Liver (tissue), 9 donors: ENCODE measurements around the gene ZNF334. TPM values are rescaled to one million over a fixed set of nuclear protein-coding genes. Genes with fewer than 3 reads are reported as not detected.

ENCODE experiments used
- DNase-seq: peaks from one replicate; pipeline ENCODE4 v3.0.0-alpha.2; 2017; ENCODE audit warnings: low spot score
- H3K27ac ChIP-seq, 2 donors: one replicate each; pipeline ENCODE4 v1.7.0; 2013; ENCODE audit warnings: inconsistent platforms in 2 of 2, low read length in 2 of 2, control low read depth in 1 of 2, low read depth in 1 of 2, mild to moderate bottlenecking in 1 of 2
- H3K27me3 ChIP-seq, 4 donors: one replicate each; pipeline versions ENCODE4 v1.6.1 to v1.7.0; 2013; ENCODE audit warnings: low read length in 3 of 4, inconsistent platforms in 1 of 4, mild to moderate bottlenecking in 1 of 4, moderate library complexity in 1 of 4; ENCODE audit not compliant: control insufficient read depth in 4 of 4, insufficient read depth in 4 of 4
- H3K36me3 ChIP-seq, 4 donors: one replicate each; pipeline versions ENCODE4 v1.6.1 to v1.7.0; 2013; ENCODE audit warnings: low read length in 3 of 4, mild to moderate bottlenecking in 3 of 4, low read depth in 1 of 4, moderate library complexity in 1 of 4; ENCODE audit not compliant: control insufficient read depth in 4 of 4, insufficient read depth in 3 of 4
- H3K4me1 ChIP-seq, 4 donors: one replicate each; pipeline versions ENCODE4 v1.6.1 to v1.7.0; 2013; ENCODE audit warnings: low read length in 3 of 4, mild to moderate bottlenecking in 3 of 4, moderate library complexity in 1 of 4; ENCODE audit not compliant: control insufficient read depth in 4 of 4, insufficient read depth in 4 of 4
- H3K4me3 ChIP-seq, 3 donors: one replicate each; pipeline versions ENCODE4 v1.6.1 to v1.7.0; 2013; ENCODE audit warnings: low read length in 3 of 3, control low read depth in 1 of 3, low read depth in 1 of 3, mild to moderate bottlenecking in 1 of 3
- H3K9ac ChIP-seq, 2 donors: one replicate each; pipeline ENCODE4 v1.7.0; 2013; ENCODE audit warnings: low read length in 2 of 2, mild to moderate bottlenecking in 2 of 2, moderate library complexity in 2 of 2, control low read depth in 1 of 2, low read depth in 1 of 2
- H3K9me3 ChIP-seq, 4 donors: one replicate each; pipeline versions ENCODE4 v1.6.1 to v1.7.0; 2013; ENCODE audit warnings: low read length in 3 of 4; ENCODE audit not compliant: control insufficient read depth in 4 of 4
- EGR1 ChIP-seq, 2 donors: IDR thresholded peaks; 2 replicates each; pipeline ENCODE4 v1.6.1; 2016 to 2018; ENCODE audit warnings: antibody characterized with exemption in 2 of 2, low read depth in 2 of 2
- FOXA1 ChIP-seq: IDR thresholded peaks from 2 replicates; pipeline ENCODE4 v1.6.1; 2016; ENCODE audit warnings: antibody characterized with exemption
- FOXA2 ChIP-seq: IDR thresholded peaks from 2 replicates; pipeline ENCODE4 v1.6.1; 2016; ENCODE audit warnings: antibody characterized with exemption
- GABPA ChIP-seq, 2 donors: IDR thresholded peaks in 1 of 2; conservative IDR thresholded peaks in 1 of 2; 2 replicates each; pipeline ENCODE4 v1.6.1; 2016; ENCODE audit warnings: antibody characterized with exemption in 2 of 2, mild to moderate bottlenecking in 1 of 2, moderate library complexity in 1 of 2
- HNF4A ChIP-seq, 2 donors: conservative IDR thresholded peaks; 2 replicates each; pipeline ENCODE4 v1.6.1; 2016; ENCODE audit warnings: antibody characterized with exemption in 2 of 2, mild to moderate bottlenecking in 2 of 2
- HNF4G ChIP-seq: IDR thresholded peaks from 2 replicates; pipeline ENCODE4 v1.6.1; 2016; ENCODE audit warnings: antibody characterized with exemption
- JUND ChIP-seq, 2 donors: IDR thresholded peaks; 2 replicates each; pipeline ENCODE4 v1.6.1; 2016; ENCODE audit warnings: antibody characterized with exemption in 2 of 2
- MAX ChIP-seq: IDR thresholded peaks from 2 replicates; pipeline ENCODE4 v1.6.1; 2016; ENCODE audit warnings: antibody characterized with exemption
- NR2F2 ChIP-seq: IDR thresholded peaks from 2 replicates; pipeline ENCODE4 v1.6.1; 2016; ENCODE audit warnings: antibody characterized with exemption
- RXRA ChIP-seq, 2 donors: IDR thresholded peaks; 2 replicates each; pipeline ENCODE4 v1.6.1; 2017 to 2018; ENCODE audit warnings: antibody characterized with exemption in 2 of 2, mild to moderate bottlenecking in 1 of 2
- SP1 ChIP-seq: IDR thresholded peaks from 2 replicates; pipeline ENCODE4 v1.6.1; 2018; ENCODE audit warnings: antibody characterized with exemption, mild to moderate bottlenecking
- TAF1 ChIP-seq: conservative IDR thresholded peaks from 2 replicates; pipeline ENCODE4 v1.6.1; 2016; ENCODE audit warnings: antibody characterized with exemption, mild to moderate bottlenecking
- YY1 ChIP-seq: IDR thresholded peaks from 2 replicates; pipeline ENCODE4 v1.6.1; 2016; ENCODE audit warnings: antibody characterized with exemption, mild to moderate bottlenecking
- WGBS: extraction: QIAGEN DNeasy Blood & Tissue Kit; methylation state at CpG from one replicate; pipeline ENCODE4 v1.1.7; 2013; 5-methylcytosine and 5-hydroxymethylcytosine counted together
- polyA plus RNA-seq, 2 donors: library from polyadenylated mRNA; stranded (reverse) in 1 of 2; unstranded in 1 of 2; fragments of 200-250 nt in 1 of 2; fragments of >200 nt in 1 of 2; fragmentation: Nextera tagmentation in 1 of 2; extraction: Ambion mirVana in 1 of 2; gene quantifications; one replicate each; pipeline versions ENCODE4 v1.2.1 to v1.2.3, GENCODE V29; 2013 to 2015
- total RNA-seq, 2 donors: library from RNA; depleted of rRNA; stranded (reverse); fragments of >200 nt; gene quantifications; one replicate each; pipeline ENCODE4 v1.2.3, GENCODE V29; 2014
- TF ChIP-seq, protein P1 (sequence below): IDR thresholded peaks from 2 replicates; pipeline ENCODE4 v1.6.1; 2016; ENCODE audit warnings: antibody characterized with exemption
- TF ChIP-seq, protein P2 (sequence below): fragments of 150-350 bp; IDR thresholded peaks from 2 replicates; pipeline ENCODE4 v1.5.1; 2017; ENCODE audit warnings: improper control_type of control experiment, low read depth, low read length; ENCODE audit not compliant: missing input control
- TF ChIP-seq, protein P3 (sequence below): IDR thresholded peaks from 2 replicates; pipeline ENCODE4 v1.6.1; 2016; ENCODE audit warnings: antibody characterized with exemption, mild to moderate bottlenecking
- TF ChIP-seq, protein P4 (sequence below): IDR thresholded peaks from 2 replicates; pipeline ENCODE4 v1.6.1; 2016; ENCODE audit warnings: antibody characterized with exemption
- donor health status: healthy.
- donor health status: healthy.
- donor health status: healthy.
- donor health status: healthy.
- donor health status: healthy.

Gene ZNF334
- total and polyA plus RNA-seq, 4 donors, result 0.65 to 3.3 (median 1.2) TPM

GRCh38 chr20:46541229-46541935 is 28.0 kb upstream of the ZNF334 start:
- H3K4me3 ChIP-seq, result no peak overlapping the region
- H3K4me1 ChIP-seq, result no peaks in the 10 kb centered on the region
- no peaks in the 10 kb centered on the region for H3K27me3 ChIP-seq
- H3K9ac ChIP-seq, result no peak overlapping the region
- no peak for DNase-seq
- no peaks in the 10 kb centered on the region for H3K36me3 ChIP-seq
- no peaks in the 10 kb centered on the region for H3K9me3 ChIP-seq
- no peak for TF ChIP-seq HNF4A (conservative IDR thresholded peaks at IDR 0.05)
- no peak for TF ChIP-seq SP1
- TF ChIP-seq, protein P1, sequence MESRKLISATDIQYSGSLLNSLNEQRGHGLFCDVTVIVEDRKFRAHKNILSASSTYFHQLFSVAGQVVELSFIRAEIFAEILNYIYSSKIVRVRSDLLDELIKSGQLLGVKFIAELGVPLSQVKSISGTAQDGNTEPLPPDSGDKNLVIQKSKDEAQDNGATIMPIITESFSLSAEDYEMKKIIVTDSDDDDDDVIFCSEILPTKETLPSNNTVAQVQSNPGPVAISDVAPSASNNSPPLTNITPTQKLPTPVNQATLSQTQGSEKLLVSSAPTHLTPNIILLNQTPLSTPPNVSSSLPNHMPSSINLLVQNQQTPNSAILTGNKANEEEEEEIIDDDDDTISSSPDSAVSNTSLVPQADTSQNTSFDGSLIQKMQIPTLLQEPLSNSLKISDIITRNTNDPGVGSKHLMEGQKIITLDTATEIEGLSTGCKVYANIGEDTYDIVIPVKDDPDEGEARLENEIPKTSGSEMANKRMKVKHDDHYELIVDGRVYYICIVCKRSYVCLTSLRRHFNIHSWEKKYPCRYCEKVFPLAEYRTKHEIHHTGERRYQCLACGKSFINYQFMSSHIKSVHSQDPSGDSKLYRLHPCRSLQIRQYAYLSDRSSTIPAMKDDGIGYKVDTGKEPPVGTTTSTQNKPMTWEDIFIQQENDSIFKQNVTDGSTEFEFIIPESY, result no peak
- TF ChIP-seq YY1, result no peak
- TF ChIP-seq, protein P2, sequence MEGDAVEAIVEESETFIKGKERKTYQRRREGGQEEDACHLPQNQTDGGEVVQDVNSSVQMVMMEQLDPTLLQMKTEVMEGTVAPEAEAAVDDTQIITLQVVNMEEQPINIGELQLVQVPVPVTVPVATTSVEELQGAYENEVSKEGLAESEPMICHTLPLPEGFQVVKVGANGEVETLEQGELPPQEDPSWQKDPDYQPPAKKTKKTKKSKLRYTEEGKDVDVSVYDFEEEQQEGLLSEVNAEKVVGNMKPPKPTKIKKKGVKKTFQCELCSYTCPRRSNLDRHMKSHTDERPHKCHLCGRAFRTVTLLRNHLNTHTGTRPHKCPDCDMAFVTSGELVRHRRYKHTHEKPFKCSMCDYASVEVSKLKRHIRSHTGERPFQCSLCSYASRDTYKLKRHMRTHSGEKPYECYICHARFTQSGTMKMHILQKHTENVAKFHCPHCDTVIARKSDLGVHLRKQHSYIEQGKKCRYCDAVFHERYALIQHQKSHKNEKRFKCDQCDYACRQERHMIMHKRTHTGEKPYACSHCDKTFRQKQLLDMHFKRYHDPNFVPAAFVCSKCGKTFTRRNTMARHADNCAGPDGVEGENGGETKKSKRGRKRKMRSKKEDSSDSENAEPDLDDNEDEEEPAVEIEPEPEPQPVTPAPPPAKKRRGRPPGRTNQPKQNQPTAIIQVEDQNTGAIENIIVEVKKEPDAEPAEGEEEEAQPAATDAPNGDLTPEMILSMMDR, result no peak
- no peak for TF ChIP-seq NR2F2
- no peak for TF ChIP-seq HNF4G
- TF ChIP-seq EGR1 (IDR thresholded peaks at IDR 0.05; ENCODE audit: low read depth in 2 of 2), result no peak
- TF ChIP-seq, protein P3, sequence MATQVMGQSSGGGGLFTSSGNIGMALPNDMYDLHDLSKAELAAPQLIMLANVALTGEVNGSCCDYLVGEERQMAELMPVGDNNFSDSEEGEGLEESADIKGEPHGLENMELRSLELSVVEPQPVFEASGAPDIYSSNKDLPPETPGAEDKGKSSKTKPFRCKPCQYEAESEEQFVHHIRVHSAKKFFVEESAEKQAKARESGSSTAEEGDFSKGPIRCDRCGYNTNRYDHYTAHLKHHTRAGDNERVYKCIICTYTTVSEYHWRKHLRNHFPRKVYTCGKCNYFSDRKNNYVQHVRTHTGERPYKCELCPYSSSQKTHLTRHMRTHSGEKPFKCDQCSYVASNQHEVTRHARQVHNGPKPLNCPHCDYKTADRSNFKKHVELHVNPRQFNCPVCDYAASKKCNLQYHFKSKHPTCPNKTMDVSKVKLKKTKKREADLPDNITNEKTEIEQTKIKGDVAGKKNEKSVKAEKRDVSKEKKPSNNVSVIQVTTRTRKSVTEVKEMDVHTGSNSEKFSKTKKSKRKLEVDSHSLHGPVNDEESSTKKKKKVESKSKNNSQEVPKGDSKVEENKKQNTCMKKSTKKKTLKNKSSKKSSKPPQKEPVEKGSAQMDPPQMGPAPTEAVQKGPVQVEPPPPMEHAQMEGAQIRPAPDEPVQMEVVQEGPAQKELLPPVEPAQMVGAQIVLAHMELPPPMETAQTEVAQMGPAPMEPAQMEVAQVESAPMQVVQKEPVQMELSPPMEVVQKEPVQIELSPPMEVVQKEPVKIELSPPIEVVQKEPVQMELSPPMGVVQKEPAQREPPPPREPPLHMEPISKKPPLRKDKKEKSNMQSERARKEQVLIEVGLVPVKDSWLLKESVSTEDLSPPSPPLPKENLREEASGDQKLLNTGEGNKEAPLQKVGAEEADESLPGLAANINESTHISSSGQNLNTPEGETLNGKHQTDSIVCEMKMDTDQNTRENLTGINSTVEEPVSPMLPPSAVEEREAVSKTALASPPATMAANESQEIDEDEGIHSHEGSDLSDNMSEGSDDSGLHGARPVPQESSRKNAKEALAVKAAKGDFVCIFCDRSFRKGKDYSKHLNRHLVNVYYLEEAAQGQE, result no peak
- TF ChIP-seq JUND (IDR thresholded peaks at IDR 0.05), result no peak
- no peak for TF ChIP-seq RXRA (IDR thresholded peaks at IDR 0.05)
- TF ChIP-seq FOXA2, result no peak
- TF ChIP-seq FOXA1, result no peak
- no peak for TF ChIP-seq TAF1
- no peak for TF ChIP-seq MAX
- no peak for TF ChIP-seq GABPA (IDR thresholded peaks at IDR 0.05 in 1 of 2, conservative IDR thresholded peaks at IDR 0.05 in 1 of 2)
- no peak overlapping the region for H3K27ac ChIP-seq
- 73% methylated on average over 36 of the region's 36 CpGs for WGBS

DNA sequence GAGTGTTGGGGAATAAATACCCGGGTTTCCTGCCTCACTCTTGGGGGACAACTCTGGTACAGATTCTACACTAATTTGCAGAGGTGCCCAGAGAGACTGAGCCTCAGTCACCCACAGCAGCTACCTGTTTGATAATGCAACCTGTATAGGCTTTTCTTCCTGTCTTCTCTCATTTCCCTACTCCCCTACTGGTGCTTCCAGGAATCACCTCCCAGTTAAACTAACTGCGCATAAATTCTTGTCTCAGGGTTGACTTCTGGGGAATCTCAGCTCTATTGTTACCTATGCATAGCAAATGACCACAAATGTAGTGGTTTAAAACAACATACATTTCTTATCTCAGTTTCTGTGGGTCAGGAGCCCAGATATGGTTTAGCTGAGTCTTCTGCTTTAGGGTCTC is 25.8 kb upstream of the ZNF334 start:
- 83% methylated on average over 2 of the region's 2 CpGs for WGBS

More for the DNA sequence above, 25.8 kb upstream of the ZNF334 start:
- no peak overlapping the region for H3K9ac ChIP-seq
- no peak overlapping the region for H3K4me3 ChIP-seq
- no peaks in the 10 kb centered on the region for H3K27me3 ChIP-seq
- H3K4me1 ChIP-seq, result no peaks in the 10 kb centered on the region
- TF ChIP-seq TAF1 (no peak), SP1 (no peak), JUND (IDR thresholded peaks at IDR 0.05) (no peak), HNF4G (no peak), MAX (no peak), EGR1 (IDR thresholded peaks at IDR 0.05; ENCODE audit: low read depth in 2 of 2) (no peak), YY1 (no peak), FOXA1 (no peak), FOXA2 (no peak), GABPA (IDR thresholded peaks at IDR 0.05 in 1 of 2, conservative IDR thresholded peaks at IDR 0.05 in 1 of 2) (no peak), NR2F2 (no peak)
- TF ChIP-seq, protein P4, sequence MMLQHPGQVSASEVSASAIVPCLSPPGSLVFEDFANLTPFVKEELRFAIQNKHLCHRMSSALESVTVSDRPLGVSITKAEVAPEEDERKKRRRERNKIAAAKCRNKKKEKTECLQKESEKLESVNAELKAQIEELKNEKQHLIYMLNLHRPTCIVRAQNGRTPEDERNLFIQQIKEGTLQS, result no peak
- no peaks in the 10 kb centered on the region for H3K36me3 ChIP-seq
- no peak overlapping the region for H3K27ac ChIP-seq
- H3K9me3 ChIP-seq, result no peaks in the 10 kb centered on the region
- no peak for DNase-seq
